H1 (cell line): ENCODE data around the gene TMCO1. TPM values are rescaled to one million over a fixed set of nuclear protein-coding genes. Genes with fewer than 3 reads are reported as not detected.

Experiments
- CTCF ChIA-PET: fragments of 300-600 bp; sonication (Branson Sonifier 250); formaldehyde crosslinking; loops from one replicate; lab custom pipeline; 2021; ENCODE audit not compliant: partially characterized antibody; lab: Charles Lee
- POLR2A ChIA-PET: fragments of 300-600 bp; sonication (Branson Sonifier 250); formaldehyde crosslinking; loops from one replicate; lab custom pipeline; 2021; ENCODE audit warnings: inconsistent platforms; ENCODE audit not compliant: partially characterized antibody; lab: Charles Lee
- DNase-seq, 2 experiments: peaks; one replicate each; pipeline versions ENCODE4 v3.0.0 to v3.0.0-alpha.2; 2010 to 2022; ENCODE audit warnings: low spot score in 2 of 2, low read depth in 1 of 2, mixed read lengths in 1 of 2
- FAIRE-seq: peaks from 2 replicates; lab custom pipeline; 2011; peaks lifted over from hg19 to GRCh38; lab: Jason Lieb, UNC
- H2AFZ ChIP-seq: 2 replicates; pipeline ENCODE4 v1.8.1; 2012; ENCODE audit warnings: low read length, inconsistent platforms
- H2AK5ac ChIP-seq: 2 replicates; pipeline ENCODE4 v1.6.1; 2013; ENCODE audit warnings: low read depth, low read length
- H2BK120ac ChIP-seq: replicated peaks from 2 replicates; pipeline ENCODE3; 2013; ENCODE audit warnings: low read depth, low read length, inconsistent platforms
- H2BK12ac ChIP-seq: 2 replicates; pipeline ENCODE4 v1.6.1; 2013; ENCODE audit warnings: low read depth, low read length
- H2BK15ac ChIP-seq: 2 replicates; pipeline ENCODE4 v1.6.1; 2013; ENCODE audit warnings: low read length
- H2BK20ac ChIP-seq: 2 replicates; pipeline ENCODE4 v1.6.1; 2013; ENCODE audit warnings: low read length
- H2BK5ac ChIP-seq: 2 replicates; pipeline ENCODE4 v1.6.1; 2013; ENCODE audit warnings: low read depth, low read length
- H3K14ac ChIP-seq: 2 replicates; pipeline ENCODE4 v1.6.1; 2013; ENCODE audit warnings: inconsistent platforms; ENCODE audit not compliant: insufficient read length
- H3K18ac ChIP-seq: 2 replicates; pipeline ENCODE4 v1.6.1; 2013; ENCODE audit warnings: low read length; ENCODE audit errors: extremely low read depth
- H3K23ac ChIP-seq: 2 replicates; pipeline ENCODE4 v1.6.1; 2013; ENCODE audit warnings: inconsistent platforms; ENCODE audit not compliant: insufficient read length
- H3K23me2 ChIP-seq: 2 replicates; pipeline ENCODE4 v1.6.1; 2013; ENCODE audit warnings: low read depth, low read length
- H3K27ac ChIP-seq: 2 replicates; pipeline ENCODE4 v1.6.1; 2011; ENCODE audit warnings: low read depth, low read length, inconsistent platforms
- H3K27me3 ChIP-seq, 4 experiments: replicated peaks in 1 of 4; 1 replicate in 1 of 4; 2 replicates in 3 of 4; pipeline versions ENCODE4 v1.6.1 to v1.8.1; 2011 to 2013; ENCODE audit warnings: low read length in 3 of 4, mild to moderate bottlenecking in 3 of 4, inconsistent platforms in 2 of 4, mixed read lengths in 2 of 4, moderate library complexity in 1 of 4; ENCODE audit not compliant: control insufficient read depth in 3 of 4, insufficient read depth in 3 of 4; ENCODE audit errors: extremely low read depth in 1 of 4
- H3K36me3 ChIP-seq, 4 experiments: 2 replicates each; pipeline versions ENCODE4 v1.6.1 to v1.8.1; 2011 to 2013; ENCODE audit warnings: mild to moderate bottlenecking in 4 of 4, low read length in 3 of 4, moderate library complexity in 2 of 4, control low read depth in 1 of 4, inconsistent platforms in 1 of 4; ENCODE audit not compliant: insufficient read depth in 4 of 4, control insufficient read depth in 2 of 4
- H3K4ac ChIP-seq: replicated peaks from 2 replicates; pipeline ENCODE3; 2013; ENCODE audit warnings: low read length, low read depth, mixed read lengths, inconsistent platforms; ENCODE audit not compliant: insufficient read length
- H3K4me1 ChIP-seq, 4 experiments: replicated peaks in 1 of 4; 1 replicate in 1 of 4; 2 replicates in 3 of 4; pipeline versions ENCODE4 v1.6.1 to v1.8.1; 2011 to 2013; ENCODE audit warnings: low read length in 3 of 4, inconsistent platforms in 2 of 4, mixed read lengths in 1 of 4; ENCODE audit not compliant: insufficient read depth in 4 of 4, control insufficient read depth in 3 of 4
- H3K4me2 ChIP-seq, 2 experiments: 2 replicates each; pipeline versions ENCODE4 v1.6.1 to v1.8.1; 2011 to 2013; ENCODE audit warnings: low read depth in 2 of 2, low read length in 2 of 2, control low read depth in 1 of 2, inconsistent platforms in 1 of 2, mild to moderate bottlenecking in 1 of 2; ENCODE audit not compliant: insufficient read depth in 1 of 2
- H3K4me3 ChIP-seq, 4 experiments: fragments of 200-600, 300-600 bp in 1 of 4; sonication (generic), shearing (Covaris generic), sonication (Bioruptor Twin) in 1 of 4; 2 replicates each; pipeline versions ENCODE4 v1.5.1 to v1.8.1; 2011 to 2016; ENCODE audit warnings: low read length in 4 of 4, low read depth in 3 of 4, control low read depth in 2 of 4, inconsistent platforms in 2 of 4, mild to moderate bottlenecking in 2 of 4, mixed read lengths in 1 of 4, moderate library complexity in 1 of 4; ENCODE audit not compliant: insufficient read depth in 2 of 4; ENCODE audit errors: extremely low read depth in 1 of 4
- H3K56ac ChIP-seq: replicated peaks from 2 replicates; pipeline ENCODE3; 2013; ENCODE audit warnings: low read depth, mild to moderate bottlenecking, mixed read lengths, low read length, inconsistent platforms; ENCODE audit not compliant: insufficient read length
- H3K79me1 ChIP-seq: 2 replicates; pipeline ENCODE4 v1.6.1; 2013; ENCODE audit warnings: low read depth, low read length, control low read depth
- H3K79me2 ChIP-seq, 2 experiments: 2 replicates each; pipeline versions ENCODE4 v1.6.1 to v1.8.1; 2012 to 2013; ENCODE audit warnings: low read length in 2 of 2, mild to moderate bottlenecking in 2 of 2, inconsistent platforms in 1 of 2; ENCODE audit not compliant: insufficient read depth in 2 of 2, control insufficient read depth in 1 of 2
- H3K9ac ChIP-seq, 4 experiments: replicated peaks in 1 of 4; 1 replicate in 1 of 4; 2 replicates in 3 of 4; pipeline versions ENCODE4 v1.6.1 to v1.8.1; 2011 to 2013; ENCODE audit warnings: low read depth in 3 of 4, low read length in 3 of 4, control low read depth in 2 of 4, mild to moderate bottlenecking in 2 of 4, moderate library complexity in 2 of 4, inconsistent platforms in 1 of 4; ENCODE audit errors: extremely low read depth in 1 of 4
- H3K9me3 ChIP-seq, 2 experiments: 2 replicates each; pipeline versions ENCODE4 v1.6.1 to v1.8.1; 2012 to 2013; ENCODE audit warnings: mild to moderate bottlenecking in 2 of 2, moderate library complexity in 2 of 2, control low read depth in 1 of 2, inconsistent platforms in 1 of 2, low read depth in 1 of 2, low read length in 1 of 2, mixed read lengths in 1 of 2; ENCODE audit not compliant: insufficient read depth in 2 of 2
- H4K20me1 ChIP-seq, 2 experiments: replicated peaks in 1 of 2; 2 replicates each; pipeline versions ENCODE3 to v1.8.1; 2011 to 2013; ENCODE audit warnings: inconsistent platforms in 2 of 2, low read length in 2 of 2, mild to moderate bottlenecking in 1 of 2; ENCODE audit not compliant: insufficient read depth in 2 of 2, control insufficient read depth in 1 of 2
- H4K5ac ChIP-seq: 2 replicates; pipeline ENCODE4 v1.6.1; 2013; ENCODE audit warnings: low read length, low read depth, mixed read lengths, inconsistent platforms; ENCODE audit not compliant: insufficient read length
- H4K8ac ChIP-seq: 2 replicates; pipeline ENCODE4 v1.8.0; 2013; ENCODE audit warnings: mild to moderate bottlenecking, moderate library complexity, low read length, inconsistent platforms; ENCODE audit not compliant: insufficient read depth; ENCODE audit errors: extremely low read depth
- H4K91ac ChIP-seq: replicated peaks from 2 replicates; pipeline ENCODE3; 2013; ENCODE audit warnings: low read length, mixed read lengths, inconsistent platforms; ENCODE audit not compliant: insufficient read length
- GTF2F1 ChIP-seq: IDR thresholded peaks from 2 replicates; pipeline ENCODE4 v1.6.1; 2012; ENCODE audit warnings: low read depth, low read length, improper control_type of control experiment, borderline replicate concordance
- NANOG ChIP-seq: IDR thresholded peaks from 2 replicates; pipeline ENCODE4 v1.6.1; 2011; ENCODE audit warnings: low read length, low read depth, mild to moderate bottlenecking, inconsistent platforms; ENCODE audit not compliant: insufficient read depth, poor library complexity, severe bottlenecking
- RBBP5 ChIP-seq: IDR thresholded peaks from 2 replicates; pipeline ENCODE4 v1.7.1; 2012; ENCODE audit warnings: low read depth, mild to moderate bottlenecking, inconsistent platforms, low read length, moderate library complexity, borderline replicate concordance
- RFX5 ChIP-seq: IDR thresholded peaks from 2 replicates; pipeline ENCODE4 v1.6.1; 2011; ENCODE audit warnings: low read depth, low read length, improper control_type of control experiment, borderline replicate concordance
- SP4 ChIP-seq: IDR thresholded peaks from 2 replicates; pipeline ENCODE4 v1.6.1; 2012; ENCODE audit warnings: low read length, inconsistent platforms
- WGBS, 2 experiments: shearing (Covaris generic) in 1 of 2; methylation state at CpG; one replicate each; pipeline versions ENCODE4 v1.1.6 to v1.1.7; 2013 to 2015; ENCODE audit warnings: low lambda C conversion rate in 2 of 2, mixed read lengths in 2 of 2, inconsistent platforms in 1 of 2, low coverage in 1 of 2, missing lambda C conversion rate in 1 of 2; ENCODE audit not compliant: insufficient replicate concordance in 2 of 2, insufficient coverage in 1 of 2, insufficient read length in 1 of 2; ENCODE audit errors: extremely low coverage in 1 of 2, missing lambda C conversion rate in 1 of 2; 5-methylcytosine and 5-hydroxymethylcytosine counted together
- polyA plus RNA-seq, 7 experiments: library from polyadenylated mRNA; depleted of rRNA in 3 of 7; stranded (reverse) in 5 of 7; unstranded in 2 of 7; fragments of >200 nt in 5 of 7; fragments of 200-250 nt in 2 of 7; gene quantifications; 1 replicate in 5 of 7; 2 replicates in 1 of 7; 4 replicates in 1 of 7; pipeline versions ENCODE4 v1.2.1 to v1.2.3, GENCODE V29; 2011 to 2013; ENCODE audit warnings: missing spikeins in 2 of 7, mixed read lengths in 2 of 7
- total RNA-seq: library from RNA; stranded (reverse); fragmentation: NEBNext Ultra II Directional; extraction: Animal tissue kit (Norgen Biotek cat#: 25700); gene quantifications from 2 replicates; pipeline ENCODE4 v1.2.1, GENCODE V29; 2021

Gene TMCO1
- total and polyA plus RNA-seq, 2 of the 8 experiments (the other 6 are each of a cell fraction or from before 2014, with no cell fraction given) = 61.6 to 63.8 TPM

DNA sequence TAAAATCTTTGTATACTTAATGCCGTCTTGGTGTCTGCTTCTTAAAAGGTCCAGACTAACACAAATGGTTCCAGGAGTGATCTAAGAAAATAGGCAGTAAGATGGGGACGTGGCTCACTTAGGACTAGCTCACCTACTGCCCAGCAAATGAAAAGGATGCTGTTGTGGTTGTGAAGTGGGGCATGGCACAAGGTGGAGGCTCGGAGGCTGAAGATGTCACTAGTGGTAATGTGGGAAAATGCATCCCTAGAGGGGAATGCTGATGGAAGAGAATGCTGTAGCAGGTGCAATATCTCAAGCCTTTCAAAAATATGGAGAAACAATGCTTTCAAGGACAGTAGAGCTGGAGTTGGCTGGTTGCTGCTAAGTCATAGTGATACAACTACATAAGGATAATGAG lies 47.5 kb upstream of the TMCO1 start:
- FAIRE-seq = no peak
- H3K36me3 ChIP-seq = no peaks in the 10 kb centered on the region
- H2BK15ac ChIP-seq = no peak overlapping the region
- H3K27ac ChIP-seq = no peak overlapping the region
- H2BK5ac ChIP-seq = no peak overlapping the region
- peak overlapping the region; percentile 97 for H3K23ac ChIP-seq
- H4K91ac ChIP-seq = no peak overlapping the region
- H4K5ac ChIP-seq = no peak overlapping the region
- no peak for DNase-seq
- no peaks in the 10 kb centered on the region for H3K23me2 ChIP-seq
- H3K4ac ChIP-seq = no peak overlapping the region
- 76% methylated on average over 3 of the region's 3 CpGs; no CpG with 5 or more reads in 1 of the 2 experiments for WGBS, 2 experiments
- H3K27me3 ChIP-seq = no peaks in the 10 kb centered on the region
- POLR2A ChIA-PET = interaction anchor here (2.4 kb wide), 1 partner anchor 13 kb away, joined by 12 read pairs; no protein-coding TSS in a partner anchor
- no peaks in the 10 kb centered on the region for H3K79me2 ChIP-seq
- CTCF ChIA-PET = interaction anchor here (0.6 kb wide), 1 partner anchor 617 kb away, joined by 3 read pairs; no protein-coding TSS in a partner anchor
- no peak overlapping the region for H3K18ac ChIP-seq
- no peak overlapping the region for H2AK5ac ChIP-seq
- H3K56ac ChIP-seq = no peak overlapping the region
- H2BK120ac ChIP-seq = no peak overlapping the region
- no peaks in the 10 kb centered on the region for H3K9me3 ChIP-seq
- H2BK20ac ChIP-seq = no peak overlapping the region
- no peak overlapping the region for H3K14ac ChIP-seq
- H3K4me3 ChIP-seq = no peak overlapping the region
- H4K8ac ChIP-seq = no peak overlapping the region
- H4K20me1 ChIP-seq = no peaks in the 10 kb centered on the region
- no peak overlapping the region for H2BK12ac ChIP-seq
- H3K79me1 ChIP-seq = no peaks in the 10 kb centered on the region
- H3K9ac ChIP-seq = no peak overlapping the region
- H2AFZ ChIP-seq = no peak overlapping the region
- H3K4me1 ChIP-seq = no peaks in the 10 kb centered on the region
- no peak overlapping the region for H3K4me2 ChIP-seq
- TF ChIP-seq NANOG (no peak), RBBP5 (no peak), RFX5 (no peak), GTF2F1 (no peak), SP4 (no peak)
